IPS-NIHi7 (cell line): ENCODE measurements around the gene FPGT.
A peak's percentile ranks its signal among the peaks of the same experiment; 100 is the strongest.
"Not testable (repeated sequence)": the region's sequence is repeated elsewhere in the genome, so short reads cannot be mapped to it uniquely, and the experiment has no call there.

Source experiments
- DNase-seq: peaks from one replicate; pipeline ENCODE4 v3.0.0; 2012; ENCODE audit warnings: mixed read lengths; ENCODE audit errors: extremely low spot score

Gene FPGT

DNA sequence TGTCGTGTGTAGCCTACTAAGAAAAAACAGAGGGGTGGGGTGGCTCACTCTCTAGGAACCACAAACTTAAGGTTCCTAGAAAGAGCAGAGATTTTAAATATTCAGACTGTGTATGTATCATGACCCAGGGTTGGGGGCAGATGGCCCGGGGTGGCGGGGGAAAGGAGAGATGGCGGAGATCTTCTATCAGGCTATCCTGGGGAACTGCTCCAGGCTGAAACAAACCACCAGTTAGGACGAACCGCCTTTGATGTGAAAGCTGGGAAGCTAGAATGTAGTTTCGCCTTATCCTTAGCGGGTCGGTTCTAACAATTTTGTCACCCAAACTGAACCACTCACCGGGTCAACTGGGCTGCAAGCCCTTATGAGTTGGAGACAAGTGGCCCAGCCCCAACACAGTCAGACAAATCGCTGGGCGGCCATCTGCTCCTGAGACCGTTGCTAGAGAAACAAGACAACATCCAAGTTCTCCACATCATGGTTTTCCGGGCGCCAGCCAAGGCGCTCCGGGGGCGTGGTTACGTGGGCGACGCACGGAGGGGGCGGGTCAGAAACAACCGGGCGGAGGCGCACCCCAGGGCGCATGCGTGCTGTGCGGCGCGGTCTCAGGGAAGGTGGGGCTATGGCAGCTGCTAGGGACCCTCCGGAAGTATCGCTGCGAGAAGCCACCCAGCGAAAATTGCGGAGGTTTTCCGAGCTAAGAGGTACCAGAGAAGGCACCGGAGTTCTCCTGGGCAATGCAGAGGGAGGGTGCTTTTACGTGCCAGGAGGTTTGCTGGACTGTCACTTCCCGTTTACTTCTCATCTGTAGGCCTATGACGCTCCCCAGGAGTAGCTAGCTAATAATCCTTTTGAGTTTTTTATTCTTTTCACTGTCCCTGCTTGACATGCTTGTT is at the start of gene FPGT, which contains the start of gene LRRIQ3:
FPGT (plus strand) TSS at position 586 of the 896 bp plus-strand sequence; CDS start at position 623, 37 bp downstream.
LRRIQ3 (minus strand) TSS at position 520 of the 896 bp plus-strand sequence. CDS start 14,492 bp downstream, outside the sequence.
- DNase-seq, result peak; percentile 98

DNA sequence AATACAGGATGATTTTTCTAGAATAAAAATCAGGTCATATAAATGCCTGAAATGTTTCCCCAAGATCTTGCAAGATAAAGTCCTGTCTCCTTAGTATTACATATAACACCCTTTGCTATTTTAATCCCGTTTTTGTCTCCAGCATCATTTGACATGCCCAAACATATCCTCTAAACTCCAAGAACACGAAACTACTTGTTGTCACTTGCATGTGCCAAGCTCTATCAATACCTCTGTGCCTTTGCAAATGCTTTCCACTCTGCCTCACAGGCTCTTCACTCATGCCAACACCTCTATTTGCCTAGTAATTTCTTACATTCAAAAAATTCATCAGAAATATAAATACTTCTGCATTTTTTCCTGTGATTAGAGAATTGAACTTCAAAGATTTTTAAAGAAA is 38.0 kb upstream of the FPGT start:
- DNase-seq, result no peak

DNA sequence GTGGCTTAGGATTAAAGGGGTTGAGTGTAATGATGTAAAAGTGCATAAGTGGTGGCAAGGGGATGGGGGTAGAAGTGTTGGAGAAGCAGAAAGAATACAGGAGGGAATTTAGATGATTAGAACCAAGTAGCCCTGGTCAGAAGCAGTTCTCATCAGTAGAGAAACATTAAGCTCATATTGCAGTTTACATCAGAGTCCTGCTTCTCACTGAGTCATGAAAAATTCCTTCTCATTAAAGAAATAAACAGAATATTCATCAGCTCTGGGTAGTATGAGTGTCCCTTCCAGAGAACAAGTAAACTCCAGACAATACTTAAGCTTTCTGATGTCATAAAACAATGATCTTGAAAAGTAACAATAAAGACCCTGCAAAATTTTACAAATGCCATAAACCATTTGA is 36.5 kb upstream of the FPGT start:
- DNase-seq, result no peak

DNA sequence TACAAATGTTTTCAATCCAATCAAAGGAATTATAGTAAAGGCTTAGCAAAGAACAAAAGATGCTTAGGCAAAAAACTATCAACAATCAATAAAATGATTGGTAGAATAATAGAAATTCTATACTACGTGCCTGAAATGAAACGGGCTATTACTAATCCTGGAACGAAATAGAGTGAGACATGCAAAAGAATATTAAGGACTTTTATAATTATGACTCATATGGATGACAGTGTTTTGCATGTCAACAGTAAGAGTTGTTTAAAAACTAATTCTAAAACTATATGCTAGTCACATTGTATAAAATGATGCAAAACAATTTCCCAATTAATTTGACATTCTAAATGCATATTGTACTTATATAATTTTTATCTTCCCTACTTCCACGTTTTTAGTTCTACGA is 35.7 kb upstream of the FPGT start:
- DNase-seq, result no peak

DNA sequence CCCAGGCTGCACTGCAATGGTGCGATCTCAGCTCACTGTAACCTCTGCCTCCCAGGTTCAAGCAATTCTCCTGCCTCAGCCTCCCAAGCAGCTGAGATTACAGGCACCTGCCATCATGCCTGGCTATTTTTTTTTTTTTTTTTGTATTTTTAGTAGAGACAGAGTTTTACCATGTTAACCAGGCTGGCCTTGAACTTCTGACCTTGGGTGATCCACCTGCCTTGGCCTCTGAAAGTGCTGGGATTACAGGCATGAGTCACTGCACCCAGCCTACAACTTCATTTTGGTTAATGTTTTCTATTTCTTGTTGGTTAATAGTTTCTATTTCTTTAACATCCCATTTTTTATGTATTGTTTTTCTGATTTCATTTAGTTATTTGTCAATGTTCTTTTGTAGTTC is 23.6 kb upstream of the FPGT start:
- DNase-seq, result not testable (repeated sequence)

DNA sequence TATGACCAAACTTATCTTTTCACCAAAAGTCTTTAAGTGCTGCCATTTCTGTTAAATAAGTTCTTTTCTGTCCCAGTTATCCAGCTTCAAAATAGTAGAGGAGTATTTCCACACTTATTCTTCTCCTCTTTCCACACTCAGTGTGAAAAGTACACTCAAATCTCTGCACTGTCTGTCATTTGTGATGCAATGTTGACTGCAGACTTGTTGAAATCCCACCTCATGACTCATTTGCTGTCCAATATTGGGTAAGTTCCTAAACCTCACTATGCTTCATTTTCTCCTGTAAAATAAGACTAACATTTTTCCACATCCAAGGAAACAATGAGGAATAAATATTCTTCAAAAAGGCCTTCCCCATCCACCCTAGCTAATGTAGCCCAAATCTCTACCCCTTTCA is 17.6 kb upstream of the FPGT start:
- DNase-seq, result no peak

DNA sequence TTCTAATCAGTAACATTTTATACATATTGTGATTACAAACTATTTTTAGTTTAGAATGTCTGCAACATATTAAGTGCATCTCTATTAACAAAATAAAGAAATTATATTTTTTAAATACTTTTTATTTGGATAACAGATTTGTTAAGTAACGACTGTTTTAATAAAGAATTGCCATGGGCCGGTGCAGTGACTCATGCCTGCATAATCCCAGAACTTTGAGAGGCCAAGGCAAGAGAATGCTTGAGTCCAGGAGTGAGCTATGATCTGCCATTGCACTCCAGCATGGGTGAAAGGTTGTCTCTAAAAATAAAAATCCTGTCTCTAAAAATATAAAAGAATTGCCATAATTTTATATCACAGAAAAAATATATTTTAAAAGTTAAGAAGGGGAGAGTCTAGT is 4.1 kb upstream of the FPGT start:
- no peak for DNase-seq

DNA sequence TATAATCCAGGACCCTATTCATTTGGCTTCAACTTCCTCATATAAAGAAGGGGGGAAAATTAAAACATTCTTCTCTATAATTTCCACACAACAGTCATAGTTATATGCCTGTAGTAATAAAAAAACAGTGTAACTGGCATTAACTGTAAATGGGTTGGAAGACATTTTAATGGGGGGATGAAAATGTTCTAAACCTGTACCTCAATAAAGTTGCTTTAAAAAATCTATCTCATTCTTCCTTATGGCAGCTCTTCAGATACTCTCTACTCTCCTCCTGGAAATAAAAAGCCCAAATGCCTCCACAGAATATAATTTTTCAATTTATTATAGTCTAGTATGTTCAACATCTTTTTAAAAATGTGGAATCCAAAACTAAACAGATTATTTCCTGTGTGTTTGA is 2.7 kb upstream of the FPGT start:
- no peak for DNase-seq

DNA sequence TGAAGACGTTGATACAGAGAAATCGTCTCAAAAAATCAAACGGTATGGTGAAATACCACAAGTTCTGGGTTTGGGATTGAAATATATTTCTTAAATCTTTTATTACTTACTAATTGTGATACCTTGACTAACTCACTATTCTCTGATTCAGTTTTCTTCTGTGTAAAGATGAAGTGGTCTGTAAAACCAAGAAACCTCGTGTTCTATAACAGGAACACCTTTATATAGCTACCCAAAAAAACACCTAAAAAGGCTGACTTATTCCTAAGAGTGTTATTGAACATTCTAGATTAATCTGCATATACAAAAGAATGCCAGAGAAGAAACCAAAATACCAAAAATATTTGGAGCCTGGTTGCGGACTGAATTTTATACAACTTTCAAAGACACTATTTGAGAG is 787 bp upstream of the FPGT start:
- DNase-seq, result no peak

DNA sequence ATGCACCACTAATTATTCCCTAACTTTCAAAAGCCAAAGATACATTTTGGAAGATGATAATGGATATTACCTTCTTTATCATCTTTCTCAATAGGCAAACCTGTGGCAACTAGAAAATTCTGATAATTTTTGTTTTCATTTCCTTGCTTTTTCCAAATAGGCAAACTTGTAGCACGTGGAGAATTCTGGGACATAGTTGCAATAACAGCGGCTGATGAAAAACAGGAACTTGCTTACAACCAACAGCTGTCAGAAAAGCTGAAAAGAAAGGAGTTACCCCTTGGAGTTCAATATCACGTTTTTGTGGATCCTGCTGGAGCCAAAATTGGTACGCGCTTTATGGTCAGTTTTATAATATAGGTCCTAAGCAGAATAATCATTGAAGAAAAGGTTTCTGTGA is 1.5 kb downstream of the FPGT start:
- no peak for DNase-seq

DNA sequence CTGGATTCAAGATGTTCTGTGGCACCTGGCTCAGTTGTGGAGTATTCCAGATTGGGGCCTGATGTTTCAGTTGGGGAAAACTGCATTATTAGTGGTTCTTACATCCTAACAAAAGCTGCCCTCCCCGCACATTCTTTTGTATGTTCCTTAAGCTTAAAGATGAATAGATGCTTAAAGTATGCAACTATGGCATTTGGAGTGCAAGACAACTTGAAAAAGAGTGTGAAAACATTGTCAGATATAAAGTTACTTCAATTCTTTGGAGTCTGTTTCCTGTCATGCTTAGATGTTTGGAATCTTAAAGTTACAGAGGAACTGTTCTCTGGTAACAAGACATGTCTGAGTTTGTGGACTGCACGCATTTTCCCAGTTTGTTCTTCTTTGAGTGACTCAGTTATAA is 7.2 kb downstream of the FPGT start:
- no peak for DNase-seq

DNA sequence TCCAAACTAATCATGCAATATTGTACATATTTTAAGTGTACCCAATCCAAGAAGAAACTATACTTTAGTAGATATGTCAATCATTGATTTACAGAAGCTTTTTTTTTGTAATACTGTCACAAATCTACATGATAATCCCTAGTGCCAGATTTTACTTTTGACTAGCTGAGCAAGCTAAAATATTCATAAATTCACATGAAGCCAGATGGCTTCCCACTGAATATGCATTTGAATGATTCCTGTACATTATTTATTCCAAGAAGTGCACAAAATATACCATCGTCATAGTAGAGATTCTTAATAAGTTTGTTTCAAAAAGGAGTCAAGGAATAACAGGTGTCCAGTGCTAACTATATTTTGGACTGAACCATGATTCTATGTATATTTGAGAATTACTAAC is 17.2 kb downstream of the FPGT start:
- DNase-seq, result no peak

DNA sequence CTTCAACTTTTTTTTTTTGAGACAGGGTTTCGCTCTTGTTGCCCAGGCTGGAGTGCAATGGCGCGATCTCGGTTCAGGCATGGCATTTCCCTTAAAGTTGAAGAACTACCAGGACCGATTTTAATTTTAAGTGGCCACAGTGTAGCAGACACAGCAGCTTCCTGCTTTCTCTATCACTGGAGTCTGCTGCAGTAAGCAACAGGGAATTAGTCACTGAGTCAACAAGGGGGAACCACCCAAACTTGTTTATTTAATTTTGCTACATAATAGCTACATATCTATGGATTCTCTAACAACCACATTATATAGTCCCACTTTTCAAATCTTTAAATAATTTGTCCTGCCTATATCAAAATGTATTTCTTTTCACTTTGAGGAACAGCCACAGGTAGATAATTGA is 24.7 kb downstream of the FPGT start:
- DNase-seq, result no peak

DNA sequence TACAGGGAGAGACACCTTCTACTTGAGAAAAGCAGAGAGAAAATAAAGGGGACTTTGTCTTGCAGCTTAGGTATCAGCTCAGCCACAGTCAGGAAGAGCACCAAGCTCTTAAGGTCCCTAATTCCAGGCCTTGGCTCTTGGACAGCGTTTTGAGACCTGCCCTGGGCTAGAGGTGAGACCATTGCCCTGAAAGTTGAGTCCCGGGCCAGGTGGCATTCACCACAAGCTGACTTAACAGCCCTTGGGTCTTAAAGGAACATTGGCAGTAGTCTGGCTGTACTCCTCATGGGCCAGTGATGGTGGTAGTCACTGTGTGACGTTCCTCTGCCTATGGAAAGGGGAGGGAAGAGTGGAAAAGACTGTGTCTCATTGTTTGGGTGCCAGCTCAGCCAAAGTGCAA is 25.4 kb downstream of the FPGT start:
- no peak for DNase-seq

DNA sequence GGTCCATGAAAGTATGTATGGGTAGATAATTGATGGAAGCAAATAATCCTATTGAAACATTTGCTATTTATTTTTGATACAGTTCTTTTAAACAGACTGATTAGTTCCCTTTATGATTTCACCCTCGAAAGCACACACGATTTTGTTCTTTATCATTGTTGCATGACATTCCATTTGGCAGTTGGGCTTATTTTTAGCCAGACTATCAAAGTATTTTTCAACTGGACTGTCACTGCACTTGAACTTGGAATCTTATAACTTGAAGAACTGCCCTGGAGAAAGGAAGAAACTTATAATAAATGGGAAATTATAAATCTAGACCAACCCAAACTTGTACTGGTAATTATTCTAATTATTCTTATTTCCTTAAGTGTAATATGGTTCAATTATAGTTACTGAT is 37.1 kb downstream of the FPGT start, which contains the start of gene TNNI3K:
TNNI3K (plus strand) TSS at position 235 of the 400 bp plus-strand sequence; CDS start at position 300, 65 bp downstream.
- DNase-seq, result no peak

DNA sequence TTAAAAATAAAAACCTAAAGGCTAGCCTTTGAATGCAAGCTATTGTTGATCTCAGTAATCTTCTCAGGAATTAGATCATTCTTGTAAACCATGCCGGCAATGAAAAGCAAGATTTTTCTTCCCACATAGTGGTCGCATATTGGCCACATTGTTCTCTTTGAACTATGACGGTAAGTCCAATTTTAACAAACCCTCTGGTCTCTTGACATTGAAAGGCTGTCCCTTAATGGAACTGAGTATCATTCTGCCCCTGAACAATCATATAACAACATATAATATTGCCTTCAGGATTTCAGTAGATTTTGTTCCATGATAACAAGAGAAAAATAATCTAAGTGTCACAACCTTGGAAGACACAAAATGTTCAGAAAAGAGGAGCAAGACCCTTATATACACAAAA is 38.4 kb downstream of the FPGT start:
- DNase-seq, result no peak

DNA sequence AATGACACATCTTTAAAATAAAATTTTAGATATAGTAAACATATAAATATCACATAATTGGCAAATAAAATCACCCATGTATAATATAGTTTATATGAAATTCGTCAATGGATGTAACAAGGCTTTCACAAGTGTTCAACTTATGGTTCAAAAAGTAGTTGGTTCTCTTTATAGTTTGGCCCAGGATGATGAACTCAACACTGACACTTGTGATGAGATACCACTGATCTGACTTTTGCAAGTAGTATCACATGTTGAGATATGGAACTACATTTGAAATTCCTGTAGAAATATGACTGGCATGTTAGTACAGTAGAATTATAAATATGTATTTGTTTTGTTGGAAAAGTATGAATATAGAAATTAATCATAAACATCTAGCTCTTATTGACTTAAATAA is 39.0 kb downstream of the FPGT start:
- DNase-seq, result no peak

DNA sequence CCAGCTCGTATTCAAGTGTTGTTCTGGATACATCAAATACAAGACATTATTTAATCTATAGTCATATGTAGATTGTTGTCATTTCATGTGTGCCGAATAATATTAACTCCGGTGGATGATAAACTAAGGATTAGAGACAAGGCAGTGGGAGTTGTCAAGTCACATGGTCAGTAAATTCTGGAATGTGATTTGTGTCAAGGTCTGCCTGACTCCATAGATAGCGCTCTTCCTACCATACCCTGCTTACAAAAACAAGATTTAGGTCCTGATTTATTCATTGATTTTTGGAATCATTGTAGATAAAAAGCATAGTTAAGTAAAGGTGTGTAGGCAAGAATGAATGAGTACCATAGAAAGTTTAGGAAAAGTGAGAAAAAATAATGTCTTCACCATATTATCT is 39.7 kb downstream of the FPGT start:
- DNase-seq, result no peak

DNA sequence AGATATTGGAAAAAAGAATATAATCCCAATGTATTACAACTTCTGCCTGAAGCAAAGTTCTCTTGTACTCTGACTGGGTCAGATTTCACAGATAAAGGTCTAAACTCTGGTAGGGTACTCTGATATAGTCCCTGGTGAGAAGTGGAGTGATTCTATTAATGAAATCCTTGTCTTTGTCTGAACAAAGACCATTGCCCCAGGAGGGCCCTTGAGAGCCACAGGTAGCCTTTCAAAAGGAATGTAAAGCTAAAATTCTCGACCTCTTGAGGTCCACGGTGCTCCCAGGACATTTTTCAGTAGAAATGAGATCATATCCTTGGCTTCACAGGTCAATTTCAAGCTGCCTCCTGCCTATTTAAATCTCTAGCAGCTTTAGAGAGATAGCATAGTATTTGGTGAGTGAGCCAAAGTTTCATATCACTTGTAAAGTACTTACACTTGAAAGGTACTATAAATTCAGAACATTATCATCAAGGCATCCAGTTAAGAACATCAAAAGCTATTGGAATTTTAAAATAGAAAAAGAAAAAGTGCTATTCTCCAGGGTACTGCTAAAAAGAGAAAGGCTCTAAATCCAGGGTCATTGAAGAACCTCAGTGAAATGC is 47.2 kb downstream of the FPGT start:
- peak; percentile 53 for DNase-seq

DNA sequence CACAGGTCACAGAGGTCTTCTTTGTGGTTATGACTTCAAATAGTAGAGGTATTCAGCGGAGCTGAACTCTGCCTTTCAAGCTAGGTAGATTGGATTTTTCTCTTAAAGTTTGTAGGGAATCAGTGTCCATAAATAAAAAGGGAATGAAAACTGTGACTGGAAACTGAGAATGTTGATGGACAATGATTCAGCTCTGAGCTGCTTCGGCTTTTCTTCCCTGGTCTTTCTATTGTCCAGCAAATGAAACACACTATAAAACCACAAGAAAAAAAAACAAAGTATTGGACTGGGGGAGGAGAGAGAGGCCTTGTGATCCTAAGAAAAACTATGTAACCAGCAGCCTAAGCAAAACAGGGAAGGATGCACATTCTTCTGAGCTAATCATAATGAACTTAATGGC is 48.3 kb downstream of the FPGT start:
- no peak for DNase-seq

DNA sequence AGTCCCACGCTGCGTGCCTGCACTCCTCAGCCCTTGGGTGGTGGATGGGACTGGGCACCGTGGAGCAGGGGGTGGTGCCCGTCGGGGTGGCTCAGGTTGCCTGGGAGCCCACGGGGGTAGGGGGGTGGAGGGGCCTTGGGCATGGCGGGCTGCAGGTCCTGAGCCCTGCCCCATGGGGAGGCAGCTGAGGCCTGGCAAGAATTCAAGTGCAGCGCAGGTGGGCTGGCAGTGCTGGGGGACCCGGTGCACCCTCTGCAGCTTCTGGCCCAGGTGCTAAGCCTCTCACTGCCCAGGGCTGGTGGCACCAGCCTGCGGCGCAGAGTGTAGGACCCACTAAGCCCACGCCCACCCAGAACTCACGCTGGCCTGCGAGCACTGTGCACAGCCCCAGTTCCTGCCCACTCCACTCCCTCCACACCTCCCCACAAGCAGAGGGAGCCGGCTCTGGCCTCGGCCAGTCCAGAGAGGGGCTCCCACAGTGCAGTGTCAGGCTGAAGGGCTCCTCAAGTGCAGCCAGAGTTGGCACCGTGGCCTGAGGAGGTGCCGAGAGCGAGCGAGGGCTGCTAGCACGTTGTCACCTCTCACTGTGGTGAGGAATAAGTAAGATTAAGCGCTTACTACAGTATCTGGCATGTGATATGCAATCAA is 50.0 kb downstream of the FPGT start:
- no peak for DNase-seq

DNA sequence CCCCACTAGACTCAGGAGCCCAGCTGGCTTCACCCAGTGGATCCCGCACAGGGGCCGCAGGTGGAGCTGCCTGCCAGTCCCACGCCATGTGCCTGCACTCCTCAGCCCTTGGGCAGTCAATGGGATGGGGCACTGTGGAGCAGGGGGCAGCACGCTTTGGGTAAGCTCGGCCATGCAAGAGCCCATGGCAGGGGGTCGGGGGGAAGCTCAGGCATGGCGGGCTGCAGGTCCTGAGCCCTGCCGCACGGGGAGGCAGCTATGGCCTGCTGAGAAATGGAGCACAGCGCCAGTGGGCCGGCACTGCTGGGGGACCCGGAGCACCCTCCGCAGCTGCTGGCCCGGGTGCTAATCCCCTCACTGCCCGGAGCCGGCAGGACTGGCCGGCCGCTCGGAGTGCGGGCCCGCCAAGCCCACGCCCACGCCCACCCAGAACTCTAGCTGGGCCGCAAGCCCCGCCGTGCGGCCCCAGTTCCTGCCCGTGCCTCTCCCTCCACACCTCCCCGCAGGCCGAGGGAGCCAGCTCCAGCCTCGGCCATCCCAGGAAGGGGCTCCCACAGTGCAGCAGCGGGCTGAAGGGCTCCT is 55.3 kb downstream of the FPGT start:
- not testable (repeated sequence) for DNase-seq
